ENCODE measurements around the gene PIGR. TPM values are rescaled to one million over a fixed set of nuclear protein-coding genes. Genes with fewer than 3 reads are reported as not detected.

Gene PIGR
- total and polyA plus RNA-seq, 9 of the 15 experiments (the other 6 are each of a cell fraction or from before 2014, with no cell fraction given), result 0.01 to 1.5 (median 0.03) TPM; not detected in 4

DNA sequence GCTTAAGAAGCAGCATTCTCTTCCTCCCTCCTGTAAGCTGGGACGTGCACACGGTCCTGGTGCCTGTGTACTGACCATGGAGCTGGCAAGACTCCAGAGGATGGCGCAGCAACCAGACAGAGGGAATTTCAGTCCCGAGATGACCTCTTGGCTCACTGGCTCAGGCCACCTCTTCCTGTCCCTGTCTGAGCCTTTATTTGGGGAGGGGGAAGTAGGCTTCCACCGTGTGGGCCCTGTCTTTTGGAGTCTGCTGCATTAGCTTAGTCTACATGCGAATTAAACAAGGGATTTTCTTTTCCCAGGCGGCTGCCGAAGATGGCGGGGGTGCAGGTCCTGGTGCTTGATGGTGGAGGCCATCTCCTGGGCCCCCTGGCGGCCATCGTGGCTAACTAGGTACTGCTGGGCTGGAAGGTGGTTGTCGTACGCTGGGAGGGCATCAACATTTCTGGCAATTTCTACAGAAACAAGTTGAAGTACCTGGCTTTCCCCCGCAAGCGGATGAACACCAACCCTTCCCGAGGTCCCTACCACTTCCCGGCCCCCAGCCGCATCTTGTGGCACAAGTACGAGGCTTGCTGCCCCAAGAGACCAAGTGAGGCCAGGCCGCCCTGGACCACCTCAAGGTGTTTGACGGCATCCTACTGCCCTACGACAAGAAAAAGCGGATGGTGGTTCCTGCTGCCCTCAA is 38.8 kb downstream of the PIGR start (continued):
- TF ChIP-seq, protein P1, sequence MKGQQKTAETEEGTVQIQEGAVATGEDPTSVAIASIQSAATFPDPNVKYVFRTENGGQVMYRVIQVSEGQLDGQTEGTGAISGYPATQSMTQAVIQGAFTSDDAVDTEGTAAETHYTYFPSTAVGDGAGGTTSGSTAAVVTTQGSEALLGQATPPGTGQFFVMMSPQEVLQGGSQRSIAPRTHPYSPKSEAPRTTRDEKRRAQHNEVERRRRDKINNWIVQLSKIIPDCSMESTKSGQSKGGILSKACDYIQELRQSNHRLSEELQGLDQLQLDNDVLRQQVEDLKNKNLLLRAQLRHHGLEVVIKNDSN (CRISPR knock-in tag; IDR thresholded peaks at IDR 0.05), result no peak
- TF ChIP-seq GABPA (tag; conservative IDR thresholded peaks at IDR 0.05; ENCODE audit: low read depth) (no peak), ATF7 (IDR thresholded peaks at IDR 0.05) (no peak), CREM (IDR thresholded peaks at IDR 0.05; ENCODE audit: low read depth) (0 out of 2 replicates have a peak, but pooled peaks have one; percentile 22), TRIM28 (IDR thresholded peaks at IDR 0.05) (0 out of 2 replicates have a peak, but pooled peaks have one; percentile 46), STAT5A (IDR thresholded peaks at IDR 0.05; ENCODE audit: borderline replicate concordance, low read length) (no peak), NR2C2 (CRISPR knock-in tag; IDR thresholded peaks at IDR 0.05) (no peak), NR2C2 (tag; IDR thresholded peaks at IDR 0.05) (no peak), JUND (IDR thresholded peaks at IDR 0.05; ENCODE audit: borderline replicate concordance, low read depth, low read length) (peak; percentile 59), JUND (tag; IDR thresholded peaks at IDR 0.05; ENCODE audit: borderline replicate concordance, low read depth, low read length) (no peak), RAD21 (CRISPR knock-in tag; conservative IDR thresholded peaks at IDR 0.05 in 1 of 2, IDR thresholded peaks at IDR 0.05 in 1 of 2) (peak; percentile 85 to 86), ZNF354B (CRISPR knock-in tag; IDR thresholded peaks at IDR 0.05) (no peak), SREBF2 (CRISPR knock-in tag; IDR thresholded peaks at IDR 0.05) (no peak), CBX8 (IDR thresholded peaks at IDR 0.05; ENCODE audit: borderline replicate concordance, extremely low read depth, low read depth, low read length, poor library complexity, severe bottlenecking) (no peak)
- TF ChIP-seq, protein P2, sequence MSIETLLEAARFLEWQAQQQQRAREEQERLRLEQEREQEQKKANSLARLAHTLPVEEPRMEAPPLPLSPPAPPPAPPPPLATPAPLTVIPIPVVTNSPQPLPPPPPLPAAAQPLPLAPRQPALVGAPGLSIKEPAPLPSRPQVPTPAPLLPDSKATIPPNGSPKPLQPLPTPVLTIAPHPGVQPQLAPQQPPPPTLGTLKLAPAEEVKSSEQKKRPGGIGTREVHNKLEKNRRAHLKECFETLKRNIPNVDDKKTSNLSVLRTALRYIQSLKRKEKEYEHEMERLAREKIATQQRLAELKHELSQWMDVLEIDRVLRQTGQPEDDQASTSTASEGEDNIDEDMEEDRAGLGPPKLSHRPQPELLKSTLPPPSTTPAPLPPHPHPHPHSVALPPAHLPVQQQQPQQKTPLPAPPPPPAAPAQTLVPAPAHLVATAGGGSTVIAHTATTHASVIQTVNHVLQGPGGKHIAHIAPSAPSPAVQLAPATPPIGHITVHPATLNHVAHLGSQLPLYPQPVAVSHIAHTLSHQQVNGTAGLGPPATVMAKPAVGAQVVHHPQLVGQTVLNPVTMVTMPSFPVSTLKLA (conservative IDR thresholded peaks at IDR 0.05), result no peak
- TF ChIP-seq, protein P3, sequence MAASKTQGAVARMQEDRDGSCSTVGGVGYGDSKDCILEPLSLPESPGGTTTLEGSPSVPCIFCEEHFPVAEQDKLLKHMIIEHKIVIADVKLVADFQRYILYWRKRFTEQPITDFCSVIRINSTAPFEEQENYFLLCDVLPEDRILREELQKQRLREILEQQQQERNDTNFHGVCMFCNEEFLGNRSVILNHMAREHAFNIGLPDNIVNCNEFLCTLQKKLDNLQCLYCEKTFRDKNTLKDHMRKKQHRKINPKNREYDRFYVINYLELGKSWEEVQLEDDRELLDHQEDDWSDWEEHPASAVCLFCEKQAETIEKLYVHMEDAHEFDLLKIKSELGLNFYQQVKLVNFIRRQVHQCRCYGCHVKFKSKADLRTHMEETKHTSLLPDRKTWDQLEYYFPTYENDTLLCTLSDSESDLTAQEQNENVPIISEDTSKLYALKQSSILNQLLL (CRISPR knock-in tag; IDR thresholded peaks at IDR 0.05; ENCODE audit: borderline replicate concordance), result no peak
- TF ChIP-seq, protein P4, sequence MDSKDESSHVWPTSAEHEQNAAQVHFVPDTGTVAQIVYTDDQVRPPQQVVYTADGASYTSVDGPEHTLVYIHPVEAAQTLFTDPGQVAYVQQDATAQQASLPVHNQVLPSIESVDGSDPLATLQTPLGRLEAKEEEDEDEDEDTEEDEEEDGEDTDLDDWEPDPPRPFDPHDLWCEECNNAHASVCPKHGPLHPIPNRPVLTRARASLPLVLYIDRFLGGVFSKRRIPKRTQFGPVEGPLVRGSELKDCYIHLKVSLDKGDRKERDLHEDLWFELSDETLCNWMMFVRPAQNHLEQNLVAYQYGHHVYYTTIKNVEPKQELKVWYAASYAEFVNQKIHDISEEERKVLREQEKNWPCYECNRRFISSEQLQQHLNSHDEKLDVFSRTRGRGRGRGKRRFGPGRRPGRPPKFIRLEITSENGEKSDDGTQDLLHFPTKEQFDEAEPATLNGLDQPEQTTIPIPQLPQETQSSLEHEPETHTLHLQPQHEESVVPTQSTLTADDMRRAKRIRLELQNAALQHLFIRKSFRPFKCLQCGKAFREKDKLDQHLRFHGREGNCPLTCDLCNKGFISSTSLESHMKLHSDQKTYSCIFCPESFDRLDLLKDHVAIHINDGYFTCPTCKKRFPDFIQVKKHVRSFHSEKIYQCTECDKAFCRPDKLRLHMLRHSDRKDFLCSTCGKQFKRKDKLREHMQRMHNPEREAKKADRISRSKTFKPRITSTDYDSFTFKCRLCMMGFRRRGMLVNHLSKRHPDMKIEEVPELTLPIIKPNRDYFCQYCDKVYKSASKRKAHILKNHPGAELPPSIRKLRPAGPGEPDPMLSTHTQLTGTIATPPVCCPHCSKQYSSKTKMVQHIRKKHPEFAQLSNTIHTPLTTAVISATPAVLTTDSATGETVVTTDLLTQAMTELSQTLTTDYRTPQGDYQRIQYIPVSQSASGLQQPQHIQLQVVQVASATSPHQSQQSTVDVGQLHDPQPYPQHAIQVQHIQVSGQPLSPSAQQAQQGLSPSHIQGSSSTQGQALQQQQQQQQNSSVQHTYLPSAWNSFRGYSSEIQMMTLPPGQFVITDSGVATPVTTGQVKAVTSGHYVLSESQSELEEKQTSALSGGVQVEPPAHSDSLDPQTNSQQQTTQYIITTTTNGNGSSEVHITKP (IDR thresholded peaks at IDR 0.05; ENCODE audit: partially characterized antibody), result no peak
- TF ChIP-seq, protein P5, sequence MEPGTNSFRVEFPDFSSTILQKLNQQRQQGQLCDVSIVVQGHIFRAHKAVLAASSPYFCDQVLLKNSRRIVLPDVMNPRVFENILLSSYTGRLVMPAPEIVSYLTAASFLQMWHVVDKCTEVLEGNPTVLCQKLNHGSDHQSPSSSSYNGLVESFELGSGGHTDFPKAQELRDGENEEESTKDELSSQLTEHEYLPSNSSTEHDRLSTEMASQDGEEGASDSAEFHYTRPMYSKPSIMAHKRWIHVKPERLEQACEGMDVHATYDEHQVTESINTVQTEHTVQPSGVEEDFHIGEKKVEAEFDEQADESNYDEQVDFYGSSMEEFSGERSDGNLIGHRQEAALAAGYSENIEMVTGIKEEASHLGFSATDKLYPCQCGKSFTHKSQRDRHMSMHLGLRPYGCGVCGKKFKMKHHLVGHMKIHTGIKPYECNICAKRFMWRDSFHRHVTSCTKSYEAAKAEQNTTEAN (CRISPR knock-in tag; IDR thresholded peaks at IDR 0.05), result no peak
